ENCODE measurements around the gene IL22.

The IL22 gene

GRCh38 chr12:68253504-68253903, at the start of gene IL22:
Gene IL22 (minus strand): TSS chr12:68253604. CDS start chr12:68253448, 156 bp downstream.
- H3K4me1 ChIP-seq = no peaks in the 10 kb centered on the region
- no peak within 1 kb of the TSS for H3K4me3 ChIP-seq
- no peaks in the 10 kb centered on the region for H3K27me3 ChIP-seq
- TF ChIP-seq CTCF (IDR thresholded peaks at IDR 0.05) = no peak
- no peak for DNase-seq
- no peaks in the 10 kb centered on the region for H3K9me3 ChIP-seq
- H3K36me3 ChIP-seq = no peaks in the 10 kb centered on the region
- no peak within 1 kb of the TSS for H3K27ac ChIP-seq
- intact Hi-C loops (cut with DNase I; ENCODE audit: low total_unique reads) = no loop called here

- Histone ChIP-seq H3K27ac (no peak overlapping the region), H3K9me3 (peaks cover 0 to 9% (median 0%) of the 10 kb centered on the region in 3 donors), H3K4me3 (no peak overlapping the region), H3K4me1 (no peaks in the 10 kb centered on the region), H3K27me3 (no peaks in the 10 kb centered on the region), H3K36me3 (peaks cover 18 to 50% (median 22%) of the 10 kb centered on the region in 3 donors)
- intact Hi-C loops (cut with DNase I; ENCODE audit: low total_unique reads) = no loop called here
- no peak for TF ChIP-seq CTCF (IDR thresholded peaks at IDR 0.05)
- DNase-seq = no peak
Measured at GRCh38 chr12:68297929-68298328, 44.5 kb upstream of the IL22 start.

- no peak overlapping the region for H3K4me3 ChIP-seq
- no peak for DNase-seq
- peaks cover 3 to 20% (median 6%) of the 10 kb centered on the region in 3 donors for H3K36me3 ChIP-seq
- H3K4me1 ChIP-seq = no peaks in the 10 kb centered on the region
- TF ChIP-seq CTCF (IDR thresholded peaks at IDR 0.05) = no peak
- intact Hi-C loops (cut with DNase I; ENCODE audit: low total_unique reads) = no loop called here
- no peak overlapping the region for H3K27ac ChIP-seq
- H3K9me3 ChIP-seq = no peaks in the 10 kb centered on the region
- H3K27me3 ChIP-seq = no peaks in the 10 kb centered on the region
Measured at GRCh38 chr12:68294251-68294650, 40.8 kb upstream of the IL22 start.

- intact Hi-C loops (cut with DNase I; ENCODE audit: low total_unique reads) = no loop called here
- no peaks in the 10 kb centered on the region for H3K4me1 ChIP-seq
- H3K36me3 ChIP-seq = peaks cover 0 to 15% (median 2%) of the 10 kb centered on the region in 3 donors
- no peak for TF ChIP-seq CTCF (IDR thresholded peaks at IDR 0.05)
- no peaks in the 10 kb centered on the region for H3K27me3 ChIP-seq
- H3K4me3 ChIP-seq = no peak overlapping the region
- no peak for DNase-seq
- no peaks in the 10 kb centered on the region for H3K9me3 ChIP-seq
- no peak overlapping the region for H3K27ac ChIP-seq
Measured at GRCh38 chr12:68293347-68293746, 39.9 kb upstream of the IL22 start.

- no peak for TF ChIP-seq CTCF (IDR thresholded peaks at IDR 0.05)
- no peaks in the 10 kb centered on the region for H3K27me3 ChIP-seq
- no peaks in the 10 kb centered on the region for H3K4me1 ChIP-seq
- DNase-seq = no peak
- H3K36me3 ChIP-seq = peaks cover 0 to 11% (median 0%) of the 10 kb centered on the region in 3 donors
- H3K27ac ChIP-seq = no peak overlapping the region
- H3K9me3 ChIP-seq = no peaks in the 10 kb centered on the region
- no peak overlapping the region for H3K4me3 ChIP-seq
- intact Hi-C loops (cut with DNase I; ENCODE audit: low total_unique reads) = no loop called here
Measured at GRCh38 chr12:68292151-68292943, 38.9 kb upstream of the IL22 start.

All from tibial artery (tissue), 4 donors.